ENCODE results near the gene KRTAP2-3.
"Not testable (repeated sequence)": the region's sequence is repeated elsewhere in the genome, so short reads cannot be mapped to it uniquely, and the experiment has no call there.

DNA sequence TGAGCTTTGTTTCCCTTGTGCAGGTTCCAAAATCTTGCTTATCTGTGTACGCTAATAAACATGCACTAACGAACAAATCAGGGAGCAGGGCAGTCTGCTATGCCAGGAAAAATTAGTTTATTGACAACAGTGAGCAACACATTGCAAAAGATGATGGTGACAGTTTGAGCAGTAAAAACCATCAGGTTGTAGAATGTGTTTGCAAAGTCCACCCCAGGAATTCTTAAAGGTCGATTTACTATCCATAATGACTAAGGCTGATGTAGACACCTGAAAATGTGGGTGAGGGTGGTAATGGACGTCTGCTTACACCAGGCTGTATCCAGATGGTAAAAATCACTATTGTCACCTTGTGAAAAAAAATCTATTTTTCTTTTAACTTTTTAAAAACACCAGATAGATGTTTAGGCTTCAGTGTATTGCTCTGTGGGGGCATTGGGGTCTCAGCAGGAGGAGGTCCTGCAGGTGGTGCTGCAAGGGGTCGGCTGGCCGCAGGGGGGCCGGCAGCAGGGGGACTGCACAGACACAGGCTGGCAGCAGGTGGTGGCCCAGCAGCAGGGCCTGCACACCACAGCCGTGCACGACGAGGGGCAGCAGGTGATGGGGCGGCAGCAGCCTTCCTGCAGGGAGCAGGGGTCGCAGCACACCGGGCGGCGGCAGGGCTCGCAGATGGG lies 5.2 kb upstream of the KRTAP2-3 start:
- TF ChIP-seq, protein P1, sequence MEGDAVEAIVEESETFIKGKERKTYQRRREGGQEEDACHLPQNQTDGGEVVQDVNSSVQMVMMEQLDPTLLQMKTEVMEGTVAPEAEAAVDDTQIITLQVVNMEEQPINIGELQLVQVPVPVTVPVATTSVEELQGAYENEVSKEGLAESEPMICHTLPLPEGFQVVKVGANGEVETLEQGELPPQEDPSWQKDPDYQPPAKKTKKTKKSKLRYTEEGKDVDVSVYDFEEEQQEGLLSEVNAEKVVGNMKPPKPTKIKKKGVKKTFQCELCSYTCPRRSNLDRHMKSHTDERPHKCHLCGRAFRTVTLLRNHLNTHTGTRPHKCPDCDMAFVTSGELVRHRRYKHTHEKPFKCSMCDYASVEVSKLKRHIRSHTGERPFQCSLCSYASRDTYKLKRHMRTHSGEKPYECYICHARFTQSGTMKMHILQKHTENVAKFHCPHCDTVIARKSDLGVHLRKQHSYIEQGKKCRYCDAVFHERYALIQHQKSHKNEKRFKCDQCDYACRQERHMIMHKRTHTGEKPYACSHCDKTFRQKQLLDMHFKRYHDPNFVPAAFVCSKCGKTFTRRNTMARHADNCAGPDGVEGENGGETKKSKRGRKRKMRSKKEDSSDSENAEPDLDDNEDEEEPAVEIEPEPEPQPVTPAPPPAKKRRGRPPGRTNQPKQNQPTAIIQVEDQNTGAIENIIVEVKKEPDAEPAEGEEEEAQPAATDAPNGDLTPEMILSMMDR (IDR thresholded peaks at IDR 0.05; ENCODE audit: low read depth, low read length) = not testable (repeated sequence)
- not testable (repeated sequence) for TF ChIP-seq MYC (IDR thresholded peaks at IDR 0.05; ENCODE audit: low read depth, low read length); POLR2A (IDR thresholded peaks at IDR 0.05; ENCODE audit: extremely low read depth, insufficient read length)
